IMR-90 (cell line): ENCODE data around the gene CAPN6. TPM values are rescaled to one million over a fixed set of nuclear protein-coding genes. Genes with fewer than 3 reads are reported as not detected.

Source experiments
- ATAC-seq: fragments of 200-7000 bp; cut with Tn5 transposase; 2 replicates; pipeline ENCODE4 v1.9.1; 2020; ENCODE audit warnings: low read depth, mild to moderate bottlenecking, moderate library complexity
- Bru-seq: library from RNA; stranded (reverse); fragments of 400-500 nt; gene quantifications from one replicate; lab custom pipeline; 2021; lab: Mats Ljungman, UMichigan
- BruChase-seq, 2 experiments: library from RNA; stranded (reverse); fragments of 400-500 nt; gene quantifications; one replicate each; lab custom pipeline; 2021; lab: Mats Ljungman, UMichigan
- BruUV-seq: library from RNA; stranded (reverse); fragments of 400-500 nt; replicated peaks from 2 replicates; lab custom pipeline; 2021; lab: Mats Ljungman, UMichigan
- CTCF ChIA-PET: fragments of 300-600 bp; formaldehyde crosslinking; extraction: SDS; loops from one replicate; lab custom pipeline; 2021; ENCODE audit warnings: antibody characterized with exemption; lab: Yijun Ruan, JAX
- POLR2A ChIA-PET: fragments of 300-600 bp; sonication (Branson Sonifier 250); formaldehyde crosslinking; loops from one replicate; lab custom pipeline; 2022; ENCODE audit warnings: antibody characterized with exemption; ENCODE audit not compliant: unreplicated experiment; lab: Charles Lee
- DNase-seq: peaks from one replicate; pipeline ENCODE4 v3.0.0; 2013
- H2AFZ ChIP-seq: replicated peaks from 2 replicates; pipeline ENCODE3; 2013; ENCODE audit warnings: low read length, mild to moderate bottlenecking; ENCODE audit not compliant: poor library complexity
- H2AK5ac ChIP-seq: 2 replicates; pipeline ENCODE4 v1.6.1; 2013; ENCODE audit warnings: low read depth, low read length, inconsistent platforms
- H2AK9ac ChIP-seq: replicated peaks from 2 replicates; pipeline ENCODE3; 2013; ENCODE audit warnings: mild to moderate bottlenecking, low read depth, low read length, moderate library complexity; ENCODE audit not compliant: poor library complexity
- H2BK120ac ChIP-seq: 2 replicates; pipeline ENCODE4 v1.6.1; 2013; ENCODE audit warnings: low read depth, low read length, inconsistent platforms
- H2BK15ac ChIP-seq: 3 replicates; pipeline ENCODE4 v1.6.1; 2013; ENCODE audit warnings: low read depth, low read length, inconsistent platforms
- H2BK20ac ChIP-seq: 2 replicates; pipeline ENCODE4 v1.6.1; 2013; ENCODE audit warnings: low read depth, mild to moderate bottlenecking, inconsistent platforms, low read length, moderate library complexity
- H2BK5ac ChIP-seq: 2 replicates; pipeline ENCODE4 v1.6.1; 2013; ENCODE audit warnings: mild to moderate bottlenecking, low read depth, low read length, inconsistent platforms; ENCODE audit not compliant: poor library complexity, severe bottlenecking
- H3K14ac ChIP-seq: replicated peaks from 2 replicates; pipeline ENCODE4 v1.6.1; 2013; ENCODE audit warnings: low read depth, low read length, inconsistent platforms
- H3K18ac ChIP-seq: 2 replicates; pipeline ENCODE4 v1.6.1; 2013; ENCODE audit warnings: low read depth, low read length, control low read depth
- H3K23ac ChIP-seq: 2 replicates; pipeline ENCODE4 v1.6.1; 2013; ENCODE audit warnings: low read depth, low read length, inconsistent platforms
- H3K27ac ChIP-seq: 2 replicates; pipeline ENCODE4 v1.5.1; 2013; ENCODE audit warnings: mild to moderate bottlenecking, control low read depth, low read length; ENCODE audit not compliant: insufficient read depth
- H3K27me3 ChIP-seq: 2 replicates; pipeline ENCODE4 v1.6.1; 2013; ENCODE audit warnings: low read length; ENCODE audit not compliant: control insufficient read depth, insufficient read depth
- H3K36me3 ChIP-seq: 2 replicates; pipeline ENCODE4 v1.6.1; 2013; ENCODE audit warnings: low read length, mixed read lengths; ENCODE audit not compliant: control insufficient read depth, insufficient read depth
- H3K4ac ChIP-seq: 2 replicates; pipeline ENCODE4 v1.6.1; 2013; ENCODE audit warnings: low read depth, low read length, inconsistent platforms
- H3K4me1 ChIP-seq: 2 replicates; pipeline ENCODE4 v1.6.1; 2013; ENCODE audit warnings: low read length, mixed read lengths; ENCODE audit not compliant: control insufficient read depth, insufficient read depth
- H3K4me2 ChIP-seq: 2 replicates; pipeline ENCODE4 v1.6.1; 2013; ENCODE audit warnings: low read depth, mild to moderate bottlenecking, control low read depth, low read length, moderate library complexity
- H3K4me3 ChIP-seq: 2 replicates; pipeline ENCODE4 v1.5.1; 2013; ENCODE audit warnings: low read depth, mild to moderate bottlenecking, control low read depth, low read length, moderate library complexity; ENCODE audit not compliant: insufficient read depth
- H3K56ac ChIP-seq: 2 replicates; pipeline ENCODE4 v1.6.1; 2013; ENCODE audit warnings: low read length, inconsistent platforms; ENCODE audit not compliant: insufficient read depth; ENCODE audit errors: extremely low read depth
- H3K79me1 ChIP-seq, 2 experiments: 2 replicates each; pipeline ENCODE4 v1.6.1; 2013; ENCODE audit warnings: low read length in 2 of 2, inconsistent platforms in 1 of 2, low read depth in 1 of 2
- H3K9ac ChIP-seq: 2 replicates; pipeline ENCODE4 v1.6.1; 2013; ENCODE audit warnings: low read depth, low read length, control low read depth
- H3K9me1 ChIP-seq: 2 replicates; pipeline ENCODE4 v1.6.1; 2013; ENCODE audit warnings: low read length, inconsistent platforms; ENCODE audit not compliant: insufficient read depth
- H3K9me3 ChIP-seq: 2 replicates; pipeline ENCODE4 v1.6.1; 2013; ENCODE audit warnings: low read length; ENCODE audit not compliant: control insufficient read depth, insufficient read depth
- H4K20me1 ChIP-seq: 2 replicates; pipeline ENCODE4 v1.6.1; 2013; ENCODE audit warnings: low read length, inconsistent platforms; ENCODE audit not compliant: insufficient read depth
- H4K5ac ChIP-seq: 2 replicates; pipeline ENCODE4 v1.6.1; 2013; ENCODE audit warnings: mild to moderate bottlenecking, low read depth, low read length, control low read depth
- H4K8ac ChIP-seq, 2 experiments: 2 replicates each; pipeline ENCODE4 v1.6.1; 2013; ENCODE audit warnings: low read depth in 2 of 2, low read length in 2 of 2, control low read depth in 1 of 2, inconsistent platforms in 1 of 2
- H4K91ac ChIP-seq: 2 replicates; pipeline ENCODE4 v1.6.1; 2013; ENCODE audit warnings: low read depth, low read length, inconsistent platforms; ENCODE audit not compliant: insufficient read depth
- BHLHE40 ChIP-seq: fragments of 150-350 bp; IDR thresholded peaks from 2 replicates; pipeline ENCODE4 v1.6.1; 2016; ENCODE audit warnings: mild to moderate bottlenecking, low read depth, low read length
- CHD1 ChIP-seq: IDR thresholded peaks from 2 replicates; pipeline ENCODE4 v1.6.1; 2012; ENCODE audit warnings: low read depth, low read length, improper control_type of control experiment
- FOS ChIP-seq: fragments of 150-350 bp; IDR thresholded peaks from 2 replicates; pipeline ENCODE4 v1.6.1; 2016; ENCODE audit warnings: low read depth, low read length
- MAZ ChIP-seq: IDR thresholded peaks from 2 replicates; pipeline ENCODE4 v1.6.1; 2012; ENCODE audit warnings: low read depth, mild to moderate bottlenecking, low read length, improper control_type of control experiment, moderate library complexity, borderline replicate concordance
- POLR2A ChIP-seq: IDR thresholded peaks from 2 replicates; pipeline ENCODE4 v1.6.1; 2012; ENCODE audit warnings: mild to moderate bottlenecking, low read depth, low read length
- RCOR1 ChIP-seq: IDR thresholded peaks from 2 replicates; pipeline ENCODE4 v1.6.1; 2012; ENCODE audit warnings: mild to moderate bottlenecking, low read length, improper control_type of control experiment; ENCODE audit not compliant: insufficient replicate concordance
- WGBS, 2 experiments: methylation state at CpG; one replicate each; pipeline versions ENCODE4 v1.1.5 to v1.1.7; 2013; ENCODE audit warnings: missing lambda C conversion rate in 2 of 2; ENCODE audit not compliant: insufficient read length in 1 of 2; ENCODE audit errors: extremely low coverage in 2 of 2; 5-methylcytosine and 5-hydroxymethylcytosine counted together
- dilution Hi-C: fragments of 300-500 bp; cut with HindIII; formaldehyde crosslinking; loops from one replicate; pipeline ENCODE4 v1.14.3; 2018; ENCODE audit warnings: low sequenced_read_pairs; ENCODE audit not compliant: unreplicated experiment
- in situ Hi-C: fragments of 300-500 bp; cut with MboI; formaldehyde crosslinking; loops from 3 replicates; pipeline ENCODE4 v1.14.3; 2019; ENCODE audit warnings: low sequenced_read_pairs, inconsistent platforms, mixed read lengths
- intact Hi-C: fragments of 100-400 bp; cut with micrococcal nuclease; formaldehyde crosslinking; loops from 2 replicates; pipeline ENCODE4 v1.10.0; 2022
- long read RNA-seq: library from polyadenylated mRNA; unstranded; transcript quantifications from one replicate; pipeline ENCODE4 v2.0.0, GENCODE V29; 2021; ENCODE audit not compliant: unreplicated experiment
- polyA plus RNA-seq, 3 experiments: library from polyadenylated mRNA; depleted of rRNA; stranded (reverse); fragments of >200 nt; gene quantifications; 2 replicates each; pipeline ENCODE4 v1.2.3, GENCODE V29; 2012; ENCODE audit warnings: low replicate concordance in 1 of 3
- total RNA-seq: library from RNA; depleted of rRNA; stranded (reverse); fragments of >200 nt; gene quantifications from 2 replicates; pipeline ENCODE4 v1.2.3, GENCODE V29; 2012; rRNA removed
- TF ChIP-seq, protein P1 (sequence below): fragments of 150-350 bp; IDR thresholded peaks from 2 replicates; pipeline ENCODE4 v1.6.1; 2016; ENCODE audit warnings: low read depth, mild to moderate bottlenecking, low read length, moderate library complexity, borderline replicate concordance

Gene CAPN6, protein sequence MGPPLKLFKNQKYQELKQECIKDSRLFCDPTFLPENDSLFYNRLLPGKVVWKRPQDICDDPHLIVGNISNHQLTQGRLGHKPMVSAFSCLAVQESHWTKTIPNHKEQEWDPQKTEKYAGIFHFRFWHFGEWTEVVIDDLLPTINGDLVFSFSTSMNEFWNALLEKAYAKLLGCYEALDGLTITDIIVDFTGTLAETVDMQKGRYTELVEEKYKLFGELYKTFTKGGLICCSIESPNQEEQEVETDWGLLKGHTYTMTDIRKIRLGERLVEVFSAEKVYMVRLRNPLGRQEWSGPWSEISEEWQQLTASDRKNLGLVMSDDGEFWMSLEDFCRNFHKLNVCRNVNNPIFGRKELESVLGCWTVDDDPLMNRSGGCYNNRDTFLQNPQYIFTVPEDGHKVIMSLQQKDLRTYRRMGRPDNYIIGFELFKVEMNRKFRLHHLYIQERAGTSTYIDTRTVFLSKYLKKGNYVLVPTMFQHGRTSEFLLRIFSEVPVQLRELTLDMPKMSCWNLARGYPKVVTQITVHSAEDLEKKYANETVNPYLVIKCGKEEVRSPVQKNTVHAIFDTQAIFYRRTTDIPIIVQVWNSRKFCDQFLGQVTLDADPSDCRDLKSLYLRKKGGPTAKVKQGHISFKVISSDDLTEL
- total RNA-seq, result not detected in 2 replicates
- polyA plus RNA-seq (2012; rRNA removed), result not detected in 2 replicates
- polyA plus RNA-seq (2012; cell fraction: cytosol; rRNA removed), result not detected in 2 replicates
- not detected in 2 replicates for polyA plus RNA-seq (2012; cell fraction: nucleus; rRNA removed; ENCODE audit: low replicate concordance)
- Bru-seq, nascent RNA, result not detected
- BruChase-seq, experiment 1, labeled RNA remaining after a 6-hour chase, result not detected
- BruChase-seq, experiment 2, labeled RNA remaining after a 2-hour chase, result not detected
- long read RNA-seq, result 0 reads

DNA sequence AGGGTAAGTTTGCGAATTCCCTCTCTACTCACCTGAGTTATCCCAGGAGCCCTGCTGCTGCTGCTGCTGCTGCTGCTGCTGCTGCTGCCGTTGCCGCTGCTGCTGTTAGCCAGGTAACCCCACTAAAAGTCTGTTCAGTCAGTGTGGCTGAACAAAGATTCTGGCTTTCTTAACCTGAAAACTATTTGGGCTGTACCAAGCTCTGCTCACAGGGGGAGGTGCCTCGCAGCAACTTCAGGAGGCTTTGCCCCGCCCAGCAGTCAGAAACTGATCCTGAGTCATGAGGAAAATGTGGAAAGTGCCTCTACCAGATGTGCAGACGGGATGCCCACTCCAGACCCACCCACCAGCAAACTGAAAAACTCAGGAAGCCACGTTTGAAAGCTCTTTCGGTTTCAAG lies at the start of gene CAPN6:
CAPN6 (minus strand) TSS at position 145 of the 400 bp plus-strand sequence. CDS start 6,547 bp downstream, outside the sequence.
- in situ Hi-C loops (no loop called here), dilution Hi-C loops (no loop called here), intact Hi-C loops (no loop called here)
- H3K79me1 ChIP-seq, result no peaks in the 10 kb centered on the region
- H2BK20ac ChIP-seq, result no peak within 1 kb of the TSS
- no peak within 1 kb of the TSS for H2BK120ac ChIP-seq
- H3K27me3 ChIP-seq, result peaks cover 14% of the 10 kb centered on the region
- H3K4ac ChIP-seq, result no peak within 1 kb of the TSS
- H2BK5ac ChIP-seq, result no peak within 1 kb of the TSS
- DNase-seq, result peak; percentile 5
- BruUV-seq, result no TSS peak
- H3K18ac ChIP-seq, result no peak within 1 kb of the TSS
- H3K4me3 ChIP-seq, result no peak within 1 kb of the TSS
- POLR2A ChIA-PET, result no interaction called here
- H3K9me3 ChIP-seq, result no peaks in the 10 kb centered on the region
- H2AK9ac ChIP-seq, result no peak within 1 kb of the TSS
- CTCF ChIA-PET, result no interaction called here
- no peaks in the 10 kb centered on the region for H3K4me1 ChIP-seq
- no peak within 1 kb of the TSS for H4K91ac ChIP-seq
- TF ChIP-seq RCOR1 (no peak), CHD1 (no peak), FOS (no peak), MAZ (no peak), BHLHE40 (no peak), POLR2A (no peak)
- TF ChIP-seq, protein P1, sequence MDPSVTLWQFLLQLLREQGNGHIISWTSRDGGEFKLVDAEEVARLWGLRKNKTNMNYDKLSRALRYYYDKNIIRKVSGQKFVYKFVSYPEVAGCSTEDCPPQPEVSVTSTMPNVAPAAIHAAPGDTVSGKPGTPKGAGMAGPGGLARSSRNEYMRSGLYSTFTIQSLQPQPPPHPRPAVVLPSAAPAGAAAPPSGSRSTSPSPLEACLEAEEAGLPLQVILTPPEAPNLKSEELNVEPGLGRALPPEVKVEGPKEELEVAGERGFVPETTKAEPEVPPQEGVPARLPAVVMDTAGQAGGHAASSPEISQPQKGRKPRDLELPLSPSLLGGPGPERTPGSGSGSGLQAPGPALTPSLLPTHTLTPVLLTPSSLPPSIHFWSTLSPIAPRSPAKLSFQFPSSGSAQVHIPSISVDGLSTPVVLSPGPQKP, result no peak
- H3K4me2 ChIP-seq, result no peak within 1 kb of the TSS
- no peak within 1 kb of the TSS for H3K14ac ChIP-seq
- H3K9me1 ChIP-seq, result no peaks in the 10 kb centered on the region
- no peak for ATAC-seq
- no peak within 1 kb of the TSS for H3K27ac ChIP-seq
- H4K20me1 ChIP-seq, result no peaks in the 10 kb centered on the region
- H4K8ac ChIP-seq, result no peak within 1 kb of the TSS
- H3K56ac ChIP-seq, result no peak within 1 kb of the TSS
- H2AFZ ChIP-seq, result no peak within 1 kb of the TSS
- no peak within 1 kb of the TSS for H2AK5ac ChIP-seq
- no CpG with 5 or more reads among the region's 8 CpGs for WGBS, 2 experiments
- H3K36me3 ChIP-seq, result no peaks in the 10 kb centered on the region
- H3K23ac ChIP-seq, result no peak within 1 kb of the TSS
- no peak within 1 kb of the TSS for H2BK15ac ChIP-seq
- H3K9ac ChIP-seq, result no peak within 1 kb of the TSS
- no peak within 1 kb of the TSS for H4K5ac ChIP-seq
